PC-3 (cell line): ENCODE results near the gene ZNF214. TPM values are rescaled to one million over a fixed set of nuclear protein-coding genes. Genes with fewer than 3 reads are reported as not detected.

Experiments
- ATAC-seq: fragments of 200-7000 bp; cut with Tn5 transposase; 2 replicates; pipeline ENCODE4 v1.9.1; 2020; ENCODE audit warnings: mild to moderate bottlenecking, moderate library complexity
- BruUV-seq: library from RNA; stranded (reverse); fragments of 400-500 nt; replicated peaks from 2 replicates; lab custom pipeline; 2021; lab: Mats Ljungman, UMichigan
- CTCF ChIA-PET: fragments of 300-600 bp; sonication (Branson Sonifier 250); formaldehyde crosslinking; loops from one replicate; lab custom pipeline; 2022; ENCODE audit warnings: antibody characterized with exemption; lab: Charles Lee
- POLR2A ChIA-PET: fragments of 300-600 bp; sonication (Branson Sonifier 250); formaldehyde crosslinking; loops from one replicate; lab custom pipeline; 2022; ENCODE audit warnings: antibody characterized with exemption; ENCODE audit not compliant: unreplicated experiment; lab: Charles Lee
- DNase-seq: peaks from one replicate; pipeline ENCODE4 v3.0.0-alpha.2; 2015
- H2AFZ ChIP-seq: fragments of 300-600 bp; sonication (generic); 2 replicates; pipeline ENCODE4 v1.6.0; 2016; ENCODE audit warnings: antibody characterized with exemption, low read length
- H3F3A ChIP-seq: fragments of 300-600 bp; sonication (generic); one replicate; pipeline ENCODE4 v1.6.0; 2017; ENCODE audit warnings: antibody characterized with exemption, low read length, control low read depth, mild to moderate bottlenecking; ENCODE audit not compliant: unreplicated experiment
- H3K27ac ChIP-seq: fragments of 300-600 bp; sonication (generic); 2 replicates; pipeline ENCODE4 v1.5.1; 2016; ENCODE audit warnings: mild to moderate bottlenecking, low read length
- H3K27me3 ChIP-seq: fragments of 300-600 bp; sonication (generic); 2 replicates; pipeline ENCODE4 v1.6.1; 2016; ENCODE audit warnings: low read length, mixed read lengths
- H3K36me3 ChIP-seq: fragments of 300-600 bp; sonication (generic); 2 replicates; pipeline ENCODE4 v1.6.1; 2016; ENCODE audit warnings: low read depth, mixed run types, low read length, mixed read lengths
- H3K4me1 ChIP-seq: fragments of 300-600 bp; sonication (generic); 2 replicates; pipeline ENCODE4 v1.5.1; 2016; ENCODE audit warnings: low read length; ENCODE audit not compliant: insufficient read depth
- H3K4me2 ChIP-seq: fragments of 300-600 bp; sonication (generic); 2 replicates; pipeline ENCODE4 v1.6.0; 2016; ENCODE audit warnings: low read length
- H3K4me3 ChIP-seq: fragments of 300-600 bp; sonication (generic); 2 replicates; pipeline ENCODE4 v1.5.1; 2016; ENCODE audit warnings: mild to moderate bottlenecking, low read length, mixed read lengths
- H3K79me2 ChIP-seq: fragments of 300-600 bp; sonication (generic); 2 replicates; pipeline ENCODE4 v1.6.1; 2017; ENCODE audit warnings: low read length, mixed read lengths
- H3K9ac ChIP-seq: fragments of 300-600 bp; sonication (generic); 2 replicates; pipeline ENCODE4 v1.6.0; 2016; ENCODE audit warnings: mild to moderate bottlenecking, low read length
- H3K9me2 ChIP-seq: fragments of 300-600 bp; sonication (generic); replicated peaks from 2 replicates; pipeline ENCODE4 v1.6.1; 2016; ENCODE audit warnings: mixed run types, low read length, mixed read lengths
- H3K9me3 ChIP-seq: fragments of 300-600 bp; sonication (generic); 2 replicates; pipeline ENCODE4 v1.6.1; 2016; ENCODE audit warnings: low read length, mixed read lengths
- H4K20me1 ChIP-seq: fragments of 300-600 bp; sonication (generic); 2 replicates; pipeline ENCODE4 v1.6.1; 2016; ENCODE audit warnings: low read length, mixed read lengths
- EZH2 ChIP-seq: fragments of 300-600 bp; sonication (generic); IDR thresholded peaks from one replicate; pipeline ENCODE4 v1.6.1; 2017; ENCODE audit warnings: antibody characterized with exemption, mild to moderate bottlenecking, low read length; ENCODE audit not compliant: unreplicated experiment
- EZH2phosphoT487 ChIP-seq: fragments of 300-600 bp; sonication (generic); IDR thresholded peaks from 2 replicates; pipeline ENCODE4 v1.6.1; 2018; ENCODE audit warnings: mild to moderate bottlenecking, antibody characterized with exemption, low read length, borderline replicate concordance
- intact Hi-C: fragments of 100-400 bp; cut with micrococcal nuclease; formaldehyde crosslinking; loops from 2 replicates; pipeline ENCODE4 v1.9.0; 2023
- total RNA-seq: library from RNA; depleted of rRNA; stranded (reverse); fragments of >200 nt; gene quantifications from 2 replicates; pipeline ENCODE4 v1.2.3, GENCODE V29; 2014
- TF ChIP-seq, protein P1 (sequence below): fragments of 300-600 bp; sonication (generic); conservative IDR thresholded peaks from 2 replicates; pipeline ENCODE4 v1.5.1; 2017; ENCODE audit warnings: antibody characterized with exemption, low read depth, mild to moderate bottlenecking, low read length

Gene ZNF214
- total RNA-seq, 1 experiment from 2014 or later: 1.4 TPM

- BruUV-seq: no TSS peak
- no peaks in the 10 kb centered on the region for H3K36me3 ChIP-seq
- peaks cover 15% of the 10 kb centered on the region for H3K4me1 ChIP-seq
- DNase-seq (no peak), ATAC-seq (no peak)
- no peaks in the 10 kb centered on the region for H4K20me1 ChIP-seq
- H3K9ac ChIP-seq: no peak overlapping the region
- H3K9me3 ChIP-seq: no peaks in the 10 kb centered on the region
- no peak overlapping the region for H3K4me3 ChIP-seq
- H2AFZ ChIP-seq: no peak overlapping the region
- H3K9me2 ChIP-seq: no peaks in the 10 kb centered on the region
- no peaks in the 10 kb centered on the region for H3K27me3 ChIP-seq
- ChIA-PET CTCF (interaction anchor here (1.1 kb wide), 1 partner anchor 179 kb away, joined by 4 read pairs; no protein-coding TSS in a partner anchor), POLR2A (interaction anchor here (0.6 kb wide), 2 partner anchors 146 to 308 kb away, joined by 3 read pairs; partner anchors contain the start of gene OR10A5)
- intact Hi-C loops: loop anchor here (5.0 kb wide), 1 partner anchor 65 kb away; the partner anchor contains the start of gene ZNF215
- peak overlapping the region; percentile 33; the same call in 1 of the 2 replicates for H3K27ac ChIP-seq
- H3K4me2 ChIP-seq: peak overlapping the region; percentile 58
- H3K79me2 ChIP-seq: no peaks in the 10 kb centered on the region
- no peaks in the 10 kb centered on the region for H3F3A ChIP-seq
- TF ChIP-seq, protein P1, sequence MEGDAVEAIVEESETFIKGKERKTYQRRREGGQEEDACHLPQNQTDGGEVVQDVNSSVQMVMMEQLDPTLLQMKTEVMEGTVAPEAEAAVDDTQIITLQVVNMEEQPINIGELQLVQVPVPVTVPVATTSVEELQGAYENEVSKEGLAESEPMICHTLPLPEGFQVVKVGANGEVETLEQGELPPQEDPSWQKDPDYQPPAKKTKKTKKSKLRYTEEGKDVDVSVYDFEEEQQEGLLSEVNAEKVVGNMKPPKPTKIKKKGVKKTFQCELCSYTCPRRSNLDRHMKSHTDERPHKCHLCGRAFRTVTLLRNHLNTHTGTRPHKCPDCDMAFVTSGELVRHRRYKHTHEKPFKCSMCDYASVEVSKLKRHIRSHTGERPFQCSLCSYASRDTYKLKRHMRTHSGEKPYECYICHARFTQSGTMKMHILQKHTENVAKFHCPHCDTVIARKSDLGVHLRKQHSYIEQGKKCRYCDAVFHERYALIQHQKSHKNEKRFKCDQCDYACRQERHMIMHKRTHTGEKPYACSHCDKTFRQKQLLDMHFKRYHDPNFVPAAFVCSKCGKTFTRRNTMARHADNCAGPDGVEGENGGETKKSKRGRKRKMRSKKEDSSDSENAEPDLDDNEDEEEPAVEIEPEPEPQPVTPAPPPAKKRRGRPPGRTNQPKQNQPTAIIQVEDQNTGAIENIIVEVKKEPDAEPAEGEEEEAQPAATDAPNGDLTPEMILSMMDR: no peak
- TF ChIP-seq EZH2phosphoT487 (no peak), EZH2 (no peak)
Observed at GRCh38 chr11:6992026-6992425, 28.1 kb downstream of the ZNF214 start.

DNA sequence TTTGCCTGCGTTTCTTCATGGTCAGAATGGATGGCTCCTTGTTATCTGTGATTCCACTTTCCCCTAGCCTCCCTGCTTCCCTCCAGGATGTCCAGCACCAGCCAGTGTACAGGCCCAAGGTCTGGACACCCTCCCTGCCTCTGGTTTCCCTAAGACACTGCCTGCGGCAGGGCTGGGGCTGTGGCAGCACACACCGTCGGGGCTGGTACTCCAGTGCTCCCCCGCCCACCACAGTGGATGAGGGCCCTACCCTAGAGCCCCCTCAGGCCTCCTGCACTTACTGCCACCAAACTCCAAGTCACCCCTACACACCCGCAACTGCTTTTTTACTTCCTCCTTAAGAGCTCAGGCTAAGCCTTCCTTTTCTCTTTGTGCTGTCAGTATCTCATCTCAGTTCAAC lies 28.9 kb downstream of the ZNF214 start:
- ATAC-seq (no peak), DNase-seq (no peak)
- no peaks in the 10 kb centered on the region for H3K9me2 ChIP-seq
- no peaks in the 10 kb centered on the region for H4K20me1 ChIP-seq
- H2AFZ ChIP-seq: no peak overlapping the region
- POLR2A ChIA-PET: interaction anchor here (0.6 kb wide), 1 partner anchor 307 kb away, joined by 3 read pairs; no protein-coding TSS in a partner anchor
- no peaks in the 10 kb centered on the region for H3K27me3 ChIP-seq
- no peak overlapping the region for H3K4me2 ChIP-seq
- peaks cover 15% of the 10 kb centered on the region for H3K4me1 ChIP-seq
- no peaks in the 10 kb centered on the region for H3F3A ChIP-seq
- CTCF ChIA-PET: interaction anchor here (1.1 kb wide), 1 partner anchor 179 kb away, joined by 4 read pairs; no protein-coding TSS in a partner anchor
- no peak overlapping the region for H3K9ac ChIP-seq
- no TSS peak for BruUV-seq
- intact Hi-C loops: loop anchor here (5.0 kb wide), 1 partner anchor 64 kb away; the partner anchor contains the start of gene ZNF215
- no peak overlapping the region for H3K4me3 ChIP-seq
- H3K79me2 ChIP-seq: no peaks in the 10 kb centered on the region
- TF ChIP-seq EZH2 (no peak), EZH2phosphoT487 (no peak)
- TF ChIP-seq, protein P1: no peak
- H3K27ac ChIP-seq: no peak overlapping the region
- H3K36me3 ChIP-seq: no peaks in the 10 kb centered on the region
- H3K9me3 ChIP-seq: no peaks in the 10 kb centered on the region

GRCh38 chr11:6988506-6988905 lies 31.6 kb downstream of the ZNF214 start:
- peaks cover 15% of the 10 kb centered on the region for H3K4me1 ChIP-seq
- H3K27me3 ChIP-seq: no peaks in the 10 kb centered on the region
- ChIA-PET CTCF (no interaction called here), POLR2A (no interaction called here)
- intact Hi-C loops: no loop called here
- H3K4me3 ChIP-seq: no peak overlapping the region
- H3K9me3 ChIP-seq: no peaks in the 10 kb centered on the region
- H4K20me1 ChIP-seq: no peaks in the 10 kb centered on the region
- H3K9ac ChIP-seq: no peak overlapping the region
- H2AFZ ChIP-seq: no peak overlapping the region
- H3K4me2 ChIP-seq: no peak overlapping the region
- no peaks in the 10 kb centered on the region for H3K9me2 ChIP-seq
- BruUV-seq: no TSS peak
- no peaks in the 10 kb centered on the region for H3F3A ChIP-seq
- TF ChIP-seq EZH2 (no peak), EZH2phosphoT487 (no peak)
- TF ChIP-seq, protein P1: no peak
- H3K27ac ChIP-seq: no peak overlapping the region
- no peak; the same call in 1 of the 2 replicates for ATAC-seq
- H3K36me3 ChIP-seq: no peaks in the 10 kb centered on the region
- no peaks in the 10 kb centered on the region for H3K79me2 ChIP-seq
- DNase-seq: no peak
